Bronchial epithelial cell (primary cell): ENCODE measurements around the gene C1orf21. TPM values are rescaled to one million over a fixed set of nuclear protein-coding genes. Genes with fewer than 3 reads are reported as not detected.

ENCODE experiments used
- DNase-seq: peaks from one replicate; pipeline ENCODE4 v3.0.0-alpha.2; 2010; ENCODE audit warnings: low read depth
- FAIRE-seq: peaks from 2 replicates; lab custom pipeline; 2011; peaks lifted over from hg19 to GRCh38; lab: Jason Lieb, UNC
- H3K27me3 ChIP-seq: 2 replicates; pipeline ENCODE4 v1.5.1; 2011; ENCODE audit warnings: low read length; ENCODE audit not compliant: control insufficient read depth, insufficient read depth
- H3K36me3 ChIP-seq: 2 replicates; pipeline ENCODE4 v1.5.1; 2011; ENCODE audit warnings: low read length; ENCODE audit not compliant: control insufficient read depth, insufficient read depth
- H3K4me3 ChIP-seq: 2 replicates; pipeline ENCODE4 v1.5.1; 2011; ENCODE audit warnings: mild to moderate bottlenecking, low read depth, low read length, control low read depth
- total RNA-seq: library from RNA; depleted of rRNA; stranded (reverse); fragments of >200 nt; gene quantifications from 2 replicates; pipeline ENCODE4 v1.2.1, GENCODE V29; 2014
- TF ChIP-seq, protein P1 (sequence below): IDR thresholded peaks from 2 replicates; pipeline ENCODE4 v1.5.1; 2011; ENCODE audit warnings: mild to moderate bottlenecking, moderate library complexity, low read length, control low read depth, inconsistent platforms; ENCODE audit not compliant: insufficient read depth, severe bottlenecking

Gene C1orf21
- total RNA-seq, 1 donor from 2014 or later = 10.3 TPM

DNA sequence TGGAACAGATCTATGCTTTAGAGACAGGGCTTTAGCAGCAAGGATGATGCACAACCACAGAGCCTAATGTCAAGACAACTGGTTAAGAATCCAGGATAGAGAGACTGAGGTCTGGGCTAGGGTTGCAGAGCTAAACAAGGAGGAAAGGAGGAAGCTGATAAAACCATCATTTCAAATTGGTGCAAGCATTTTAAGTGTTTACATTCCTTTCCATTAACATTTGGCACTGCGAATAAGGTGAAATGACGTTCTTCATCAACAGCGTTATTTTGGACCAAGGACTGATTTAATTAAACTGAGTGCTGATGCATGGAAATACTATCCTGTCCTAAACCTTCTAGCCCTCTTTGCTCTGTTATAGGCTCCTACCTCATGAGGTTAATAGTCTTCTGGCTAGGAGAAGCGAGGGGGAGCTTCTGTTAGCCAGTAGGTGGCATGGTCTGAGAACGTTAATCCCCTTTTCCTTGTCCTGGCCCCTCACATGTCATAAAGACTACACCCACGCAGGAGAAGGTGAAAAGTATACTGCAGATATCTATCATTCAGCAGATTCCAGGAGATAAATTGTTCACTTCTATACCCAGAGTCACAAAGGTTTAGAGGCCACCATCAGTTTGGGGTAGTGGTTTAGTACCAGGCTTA is 7.6 kb upstream of the C1orf21 start:
- TF ChIP-seq, protein P1, sequence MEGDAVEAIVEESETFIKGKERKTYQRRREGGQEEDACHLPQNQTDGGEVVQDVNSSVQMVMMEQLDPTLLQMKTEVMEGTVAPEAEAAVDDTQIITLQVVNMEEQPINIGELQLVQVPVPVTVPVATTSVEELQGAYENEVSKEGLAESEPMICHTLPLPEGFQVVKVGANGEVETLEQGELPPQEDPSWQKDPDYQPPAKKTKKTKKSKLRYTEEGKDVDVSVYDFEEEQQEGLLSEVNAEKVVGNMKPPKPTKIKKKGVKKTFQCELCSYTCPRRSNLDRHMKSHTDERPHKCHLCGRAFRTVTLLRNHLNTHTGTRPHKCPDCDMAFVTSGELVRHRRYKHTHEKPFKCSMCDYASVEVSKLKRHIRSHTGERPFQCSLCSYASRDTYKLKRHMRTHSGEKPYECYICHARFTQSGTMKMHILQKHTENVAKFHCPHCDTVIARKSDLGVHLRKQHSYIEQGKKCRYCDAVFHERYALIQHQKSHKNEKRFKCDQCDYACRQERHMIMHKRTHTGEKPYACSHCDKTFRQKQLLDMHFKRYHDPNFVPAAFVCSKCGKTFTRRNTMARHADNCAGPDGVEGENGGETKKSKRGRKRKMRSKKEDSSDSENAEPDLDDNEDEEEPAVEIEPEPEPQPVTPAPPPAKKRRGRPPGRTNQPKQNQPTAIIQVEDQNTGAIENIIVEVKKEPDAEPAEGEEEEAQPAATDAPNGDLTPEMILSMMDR = peak; percentile 31

DNA sequence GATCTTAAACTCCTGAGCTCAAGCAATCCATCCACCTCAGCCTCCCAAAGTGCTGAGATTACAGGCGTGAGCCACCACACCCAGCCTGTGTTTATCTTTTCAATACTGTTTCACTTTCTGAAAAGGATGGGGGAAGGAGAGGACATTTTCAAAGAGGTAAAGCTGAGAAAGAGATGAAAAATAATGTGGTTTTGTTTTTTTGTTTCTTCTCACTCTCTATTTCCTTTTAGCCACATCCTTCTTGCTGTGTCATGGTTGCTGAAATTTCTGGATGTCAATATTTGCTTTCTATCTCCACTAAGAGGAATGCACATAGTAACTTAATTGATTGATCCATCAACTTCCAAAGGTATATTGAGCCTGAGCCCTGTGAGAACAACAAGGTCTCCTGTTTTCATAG is 6.4 kb upstream of the C1orf21 start:
- FAIRE-seq = no peak

More for the DNA sequence above, 7.6 kb upstream of the C1orf21 start:
- FAIRE-seq = no peak
- peak; percentile 35 for DNase-seq
- Histone ChIP-seq H3K4me3 (no peak overlapping the region), H3K27me3 (peaks cover 2% of the 10 kb centered on the region), H3K36me3 (no peaks in the 10 kb centered on the region)

DNA sequence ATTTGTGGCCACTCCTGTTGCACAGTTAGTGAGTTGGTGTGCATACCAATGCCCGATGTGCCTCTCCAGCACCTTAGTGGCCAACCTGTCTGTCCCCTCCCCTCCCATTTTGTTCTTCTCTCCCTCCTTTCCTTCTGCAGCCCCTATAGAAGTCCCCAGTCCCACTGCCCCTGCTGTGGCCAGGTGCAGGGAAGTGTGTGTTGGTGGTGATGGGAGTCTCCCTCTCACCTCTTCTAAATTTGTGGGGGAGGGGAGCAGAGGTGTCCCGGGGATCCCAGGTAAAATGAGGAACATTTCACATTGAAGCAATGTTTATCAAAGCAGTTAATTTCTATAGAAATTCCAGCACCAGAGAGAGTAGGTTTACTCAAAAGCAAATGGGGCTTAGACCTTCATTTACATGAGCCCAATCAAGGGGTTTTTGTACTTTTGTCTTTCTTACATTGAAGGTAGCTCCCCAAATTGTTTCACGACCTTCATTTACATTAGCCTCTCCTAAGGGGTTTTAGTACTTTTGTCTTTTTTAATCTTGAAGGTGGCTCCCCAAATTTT is 3.0 kb upstream of the C1orf21 start:
- peaks cover under 1% of the 10 kb centered on the region for H3K27me3 ChIP-seq
- no peaks in the 10 kb centered on the region for H3K36me3 ChIP-seq
- TF ChIP-seq, protein P1 = no peak
- FAIRE-seq (no peak), DNase-seq (no peak)
- H3K4me3 ChIP-seq = no peak overlapping the region

More for the DNA sequence above, 6.4 kb upstream of the C1orf21 start:
- Histone ChIP-seq H3K36me3 (no peaks in the 10 kb centered on the region), H3K4me3 (no peak overlapping the region), H3K27me3 (peaks cover 2% of the 10 kb centered on the region)
- no peak for DNase-seq
- TF ChIP-seq, protein P1 = no peak

DNA sequence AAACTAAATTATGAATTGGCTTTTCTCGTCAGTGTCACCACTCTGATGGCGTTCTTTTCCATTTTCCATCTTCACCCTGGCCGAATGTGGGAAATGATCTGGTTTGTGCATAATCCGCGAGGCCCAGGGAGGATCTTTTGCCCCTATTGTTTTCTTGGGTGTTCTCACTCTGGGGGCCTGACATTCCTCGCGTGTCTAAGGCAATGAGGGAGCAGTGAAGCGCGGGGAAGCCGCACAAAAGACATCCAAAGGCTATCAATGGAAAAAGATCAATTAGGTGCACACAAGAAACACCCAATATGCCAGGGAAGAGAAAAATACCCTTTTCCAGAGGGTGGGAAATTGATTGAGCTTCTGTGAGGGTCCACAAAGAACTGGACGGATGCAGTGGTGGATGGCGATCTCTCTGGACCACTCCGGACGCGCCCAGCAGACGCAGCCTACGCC is 941 bp upstream of the C1orf21 start:
- Histone ChIP-seq H3K4me3 (peak overlapping the region; percentile 72), H3K36me3 (no peaks in the 10 kb centered on the region), H3K27me3 (no peaks in the 10 kb centered on the region)
- FAIRE-seq (no peak), DNase-seq (no peak)
- TF ChIP-seq, protein P1 = no peak

DNA sequence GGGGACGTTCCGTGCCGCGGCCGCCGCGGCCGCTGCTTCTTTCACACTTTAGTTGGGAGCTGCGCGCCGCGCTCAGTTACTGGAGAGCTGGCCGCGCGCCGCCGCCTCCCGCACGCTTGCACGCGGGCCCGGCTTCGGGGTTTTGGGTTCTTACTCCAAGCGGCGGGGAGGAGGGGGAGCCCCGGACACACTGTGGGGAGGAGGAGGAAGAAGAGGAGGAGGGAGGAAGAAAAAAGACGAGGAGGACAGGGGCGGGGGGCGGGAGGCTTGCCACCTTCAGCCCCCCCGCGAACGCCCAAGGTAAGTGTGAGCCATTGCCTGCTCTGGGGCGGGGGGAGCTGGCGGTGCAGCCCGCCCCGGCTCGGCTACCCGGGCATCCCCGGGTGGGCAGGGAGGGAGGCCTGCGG is 243 bp downstream of the C1orf21 start:
- no peaks in the 10 kb centered on the region for H3K27me3 ChIP-seq
- H3K4me3 ChIP-seq = peak overlapping the region; percentile 72
- no peaks in the 10 kb centered on the region for H3K36me3 ChIP-seq
- TF ChIP-seq, protein P1 = no peak
- FAIRE-seq (no peak), DNase-seq (no peak)
